Endothelial cell (in vitro differentiated cells): Measurements from ENCODE around the gene LMOD1. TPM values are rescaled to one million over a fixed set of nuclear protein-coding genes. Genes with fewer than 3 reads are reported as not detected.

ENCODE experiments used
- DNase-seq: peaks from one replicate; pipeline ENCODE4 v3.0.0; 2021; ENCODE audit warnings: low spot score
- H3K27ac Mint-ChIP-seq: one replicate; pipeline ENCODE4 v1.8.0; 2021; ENCODE audit warnings: mixed read lengths, inconsistent platforms; ENCODE audit not compliant: unreplicated experiment
- H3K27me3 Mint-ChIP-seq: one replicate; pipeline ENCODE4 v1.8.0; 2021; ENCODE audit warnings: mild to moderate bottlenecking, moderate library complexity, mixed read lengths, inconsistent platforms; ENCODE audit not compliant: unreplicated experiment
- H3K36me3 Mint-ChIP-seq: one replicate; pipeline ENCODE4 v1.8.0; 2021; ENCODE audit warnings: mild to moderate bottlenecking, low read depth, mixed read lengths, inconsistent platforms; ENCODE audit not compliant: unreplicated experiment
- H3K4me1 Mint-ChIP-seq: one replicate; pipeline ENCODE4 v1.8.0; 2021; ENCODE audit warnings: mild to moderate bottlenecking, mixed read lengths, inconsistent platforms; ENCODE audit not compliant: unreplicated experiment
- H3K4me3 Mint-ChIP-seq: one replicate; pipeline ENCODE4 v1.8.0; 2021; ENCODE audit warnings: mild to moderate bottlenecking, mixed read lengths, inconsistent platforms; ENCODE audit not compliant: unreplicated experiment
- H3K9me3 Mint-ChIP-seq: one replicate; pipeline ENCODE4 v1.8.0; 2021; ENCODE audit warnings: mixed read lengths, inconsistent platforms; ENCODE audit not compliant: unreplicated experiment
- CTCF ChIP-seq: fragments of 200-600 bp; sonication (generic); IDR thresholded peaks from one replicate; pipeline ENCODE4 v1.5.0; 2021; ENCODE audit warnings: antibody characterized with exemption; ENCODE audit not compliant: unreplicated experiment
- total RNA-seq: library from RNA; stranded (reverse); fragmentation: NEBNext Ultra II Directional; extraction: Animal tissue kit (Norgen Biotek cat#: 25700); gene quantifications from one replicate; pipeline ENCODE4 v1.2.1, GENCODE V29; 2021; ENCODE audit not compliant: unreplicated experiment

Gene LMOD1
- total RNA-seq, 1 donor from 2014 or later = not detected

GRCh38 chr1:201890806-201891450 lies 55.4 kb downstream of the LMOD1 start:
- no peaks in the 10 kb centered on the region for H3K9me3 Mint-ChIP-seq

GRCh38 chr1:201890223-201890622 lies 56.1 kb downstream of the LMOD1 start:
- no peak for TF ChIP-seq CTCF
- DNase-seq = no peak
- Mint-ChIP-seq H3K27ac (no peak overlapping the region), H3K9me3 (no peaks in the 10 kb centered on the region), H3K4me1 (no peaks in the 10 kb centered on the region), H3K36me3 (peaks cover 5% of the 10 kb centered on the region), H3K4me3 (peak overlapping the region; percentile 40), H3K27me3 (peaks cover 27% of the 10 kb centered on the region)

More at GRCh38 chr1:201890806-201891450, 55.4 kb downstream of the LMOD1 start:
- no peak for DNase-seq
- Mint-ChIP-seq H3K27ac (no peak overlapping the region), H3K36me3 (peaks cover 5% of the 10 kb centered on the region), H3K27me3 (peaks cover 27% of the 10 kb centered on the region), H3K4me1 (peaks cover under 1% of the 10 kb centered on the region), H3K4me3 (peak overlapping the region; percentile 40)
- no peak for TF ChIP-seq CTCF

- Mint-ChIP-seq H3K27me3 (peaks cover 28% of the 10 kb centered on the region), H3K9me3 (no peaks in the 10 kb centered on the region), H3K27ac (no peak overlapping the region), H3K4me1 (no peaks in the 10 kb centered on the region), H3K4me3 (peak overlapping the region; percentile 56), H3K36me3 (peaks cover 5% of the 10 kb centered on the region)
- DNase-seq = no peak
- no peak for TF ChIP-seq CTCF
These were observed 57.0 kb downstream of the LMOD1 start for GRCh38 chr1:201889090-201889968.

GRCh38 chr1:201888282-201889089 lies 57.9 kb downstream of the LMOD1 start, which contains the start of gene SHISA4:
SHISA4 (plus strand) TSS chr1:201888898; CDS start chr1:201888995, 97 bp downstream.
- H3K36me3 Mint-ChIP-seq = peaks cover 5% of the 10 kb centered on the region

More at GRCh38 chr1:201888282-201889089, 57.9 kb downstream of the LMOD1 start, which contains the start of gene SHISA4:
- Mint-ChIP-seq H3K9me3 (no peaks in the 10 kb centered on the region), H3K27me3 (peaks cover 25% of the 10 kb centered on the region), H3K4me1 (no peaks in the 10 kb centered on the region), H3K4me3 (peak within 1 kb of the TSS; percentile 62), H3K27ac (no peak within 1 kb of the TSS)
- DNase-seq = peak; percentile 21
- TF ChIP-seq CTCF = no peak
